Type B pancreatic cell (in vitro differentiated cells): ENCODE data around the gene SNX8. TPM values are rescaled to one million over a fixed set of nuclear protein-coding genes. Genes with fewer than 3 reads are reported as not detected.
A peak's percentile ranks its signal among the peaks of the same experiment; 100 is the strongest.
"Not testable (repeated sequence)": the region's sequence is repeated elsewhere in the genome, so short reads cannot be mapped to it uniquely, and the experiment has no call there.

ENCODE experiments used
- DNase-seq: peaks from one replicate; pipeline ENCODE4 v3.0.0; 2021; ENCODE audit warnings: mixed read lengths; ENCODE audit not compliant: unreplicated experiment; ENCODE audit errors: extremely low spot score
- H3K27ac Mint-ChIP-seq: 2 replicates; pipeline ENCODE4 v1.8.0; 2021; ENCODE audit warnings: mild to moderate bottlenecking, mixed read lengths
- H3K27me3 Mint-ChIP-seq: 2 replicates; pipeline ENCODE4 v1.8.0; 2021; ENCODE audit warnings: mixed read lengths
- H3K36me3 Mint-ChIP-seq: 2 replicates; pipeline ENCODE4 v1.8.0; 2021; ENCODE audit warnings: mixed read lengths
- H3K4me1 Mint-ChIP-seq: one replicate; pipeline ENCODE4 v1.8.0; 2021; ENCODE audit warnings: mixed read lengths; ENCODE audit not compliant: unreplicated experiment
- H3K4me3 Mint-ChIP-seq: 2 replicates; pipeline ENCODE4 v1.8.0; 2021; ENCODE audit warnings: mild to moderate bottlenecking, mixed read lengths
- H3K9me3 Mint-ChIP-seq: 2 replicates; pipeline ENCODE4 v1.8.0; 2021; ENCODE audit warnings: mixed read lengths
- total RNA-seq: library from RNA; stranded (reverse); gene quantifications from 2 replicates; pipeline ENCODE4 v1.2.1, GENCODE V29; 2021; ENCODE audit warnings: low replicate concordance
- TF ChIP-seq, protein P1 (sequence below): fragments of 200-600 bp; sonication (generic); conservative IDR thresholded peaks from 2 replicates; pipeline ENCODE4 v1.5.0; 2021; ENCODE audit warnings: antibody characterized with exemption, mild to moderate bottlenecking

SNX8 gene
- total RNA-seq, 1 donor from 2014 or later = 29.1 TPM

DNA sequence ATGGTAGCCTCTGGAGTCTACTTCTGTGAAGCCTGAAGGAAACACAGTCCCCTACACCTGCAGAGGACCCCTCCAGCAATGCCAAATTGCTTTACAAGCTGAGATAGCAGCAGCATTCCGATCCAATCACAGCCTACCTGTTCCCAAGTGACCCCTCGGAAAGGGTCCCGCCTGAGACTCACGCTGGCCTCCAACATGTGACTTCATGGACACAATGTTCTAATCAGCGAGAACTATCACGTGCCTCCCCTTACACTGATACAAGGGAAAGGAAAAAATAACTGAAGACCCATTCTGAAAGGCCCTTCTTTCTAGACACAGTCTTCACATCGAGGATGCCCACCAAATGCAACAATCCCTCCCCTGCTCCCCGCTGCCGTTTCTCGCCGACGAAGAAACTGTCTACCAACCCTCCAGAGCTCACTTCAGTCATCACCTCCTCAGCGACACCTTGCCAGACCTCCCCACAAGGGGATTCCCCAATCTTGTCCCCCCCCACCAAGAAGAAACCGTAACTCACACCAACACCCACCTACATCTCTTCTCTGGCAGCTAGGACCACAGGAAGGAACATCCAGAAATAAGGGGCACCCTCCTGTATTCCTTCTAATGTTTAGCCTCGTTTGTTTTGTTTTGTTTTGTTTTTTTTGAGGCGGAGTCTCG lies 1.8 kb downstream of the SNX8 start:
- Mint-ChIP-seq H3K27ac (peak overlapping the region; percentile 53), H3K9me3 (no peaks in the 10 kb centered on the region), H3K4me3 (peak overlapping the region; percentile 85), H3K27me3 (no peaks in the 10 kb centered on the region), H3K4me1 (peaks cover 10% of the 10 kb centered on the region), H3K36me3 (peaks cover 4% of the 10 kb centered on the region)
- DNase-seq = no peak
- TF ChIP-seq, protein P1, sequence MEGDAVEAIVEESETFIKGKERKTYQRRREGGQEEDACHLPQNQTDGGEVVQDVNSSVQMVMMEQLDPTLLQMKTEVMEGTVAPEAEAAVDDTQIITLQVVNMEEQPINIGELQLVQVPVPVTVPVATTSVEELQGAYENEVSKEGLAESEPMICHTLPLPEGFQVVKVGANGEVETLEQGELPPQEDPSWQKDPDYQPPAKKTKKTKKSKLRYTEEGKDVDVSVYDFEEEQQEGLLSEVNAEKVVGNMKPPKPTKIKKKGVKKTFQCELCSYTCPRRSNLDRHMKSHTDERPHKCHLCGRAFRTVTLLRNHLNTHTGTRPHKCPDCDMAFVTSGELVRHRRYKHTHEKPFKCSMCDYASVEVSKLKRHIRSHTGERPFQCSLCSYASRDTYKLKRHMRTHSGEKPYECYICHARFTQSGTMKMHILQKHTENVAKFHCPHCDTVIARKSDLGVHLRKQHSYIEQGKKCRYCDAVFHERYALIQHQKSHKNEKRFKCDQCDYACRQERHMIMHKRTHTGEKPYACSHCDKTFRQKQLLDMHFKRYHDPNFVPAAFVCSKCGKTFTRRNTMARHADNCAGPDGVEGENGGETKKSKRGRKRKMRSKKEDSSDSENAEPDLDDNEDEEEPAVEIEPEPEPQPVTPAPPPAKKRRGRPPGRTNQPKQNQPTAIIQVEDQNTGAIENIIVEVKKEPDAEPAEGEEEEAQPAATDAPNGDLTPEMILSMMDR = no peak

DNA sequence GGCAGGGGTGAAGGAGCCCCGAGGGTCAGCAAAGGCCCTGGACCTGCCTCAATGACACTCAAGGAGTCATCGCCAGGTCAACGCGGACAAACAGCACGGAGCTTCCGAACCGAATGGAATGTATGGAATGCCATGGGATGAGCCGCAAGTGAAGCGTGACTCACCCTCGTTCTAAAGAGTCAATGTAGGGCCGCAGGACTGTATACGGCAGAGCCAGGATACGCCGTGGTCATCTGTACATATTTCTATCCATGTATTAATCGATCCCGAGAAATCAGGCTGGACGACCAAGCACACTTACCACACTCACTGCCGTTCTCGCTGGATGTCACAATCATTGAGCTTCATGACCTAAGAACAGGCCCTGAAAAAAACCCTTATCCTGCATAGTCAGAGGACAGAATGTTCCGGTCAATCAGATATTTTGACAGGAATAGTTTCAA lies 4.3 kb downstream of the SNX8 start:
- no peaks in the 10 kb centered on the region for H3K9me3 Mint-ChIP-seq

DNA sequence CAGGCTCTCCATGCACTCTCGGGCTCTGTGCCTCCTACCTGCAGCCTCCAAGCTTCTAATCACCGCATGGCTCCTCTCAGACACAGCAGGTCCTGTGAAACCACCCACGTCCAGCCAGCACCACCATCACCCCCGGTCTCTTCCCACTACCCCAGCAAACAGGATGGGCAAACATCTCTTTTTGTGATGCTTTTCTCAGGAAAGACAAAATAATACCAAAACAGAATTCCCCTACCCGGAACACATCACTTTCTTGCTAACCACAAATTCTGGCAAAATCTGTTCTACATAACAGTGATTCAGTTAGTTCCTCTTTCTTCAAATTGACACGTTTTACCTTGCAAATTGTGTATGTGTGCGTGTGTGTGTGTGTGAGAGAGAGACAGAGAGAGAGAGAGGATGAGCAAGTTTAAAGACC lies 6.5 kb downstream of the SNX8 start:
- no peaks in the 10 kb centered on the region for H3K9me3 Mint-ChIP-seq
- H3K4me1 Mint-ChIP-seq = peaks cover 21% of the 10 kb centered on the region
- H3K36me3 Mint-ChIP-seq = peaks cover 6% of the 10 kb centered on the region
- H3K27ac Mint-ChIP-seq = peak overlapping the region; percentile 1
- TF ChIP-seq, protein P1 = no peak
- no peak for DNase-seq
- no peaks in the 10 kb centered on the region for H3K27me3 Mint-ChIP-seq
- H3K4me3 Mint-ChIP-seq = no peak overlapping the region

More for the DNA sequence above, 4.3 kb downstream of the SNX8 start:
- Mint-ChIP-seq H3K4me3 (peak overlapping the region; percentile 65), H3K4me1 (peaks cover 16% of the 10 kb centered on the region), H3K36me3 (peaks cover 4% of the 10 kb centered on the region), H3K27ac (peak overlapping the region; percentile 70), H3K27me3 (no peaks in the 10 kb centered on the region)
- TF ChIP-seq, protein P1 = no peak
- no peak for DNase-seq

DNA sequence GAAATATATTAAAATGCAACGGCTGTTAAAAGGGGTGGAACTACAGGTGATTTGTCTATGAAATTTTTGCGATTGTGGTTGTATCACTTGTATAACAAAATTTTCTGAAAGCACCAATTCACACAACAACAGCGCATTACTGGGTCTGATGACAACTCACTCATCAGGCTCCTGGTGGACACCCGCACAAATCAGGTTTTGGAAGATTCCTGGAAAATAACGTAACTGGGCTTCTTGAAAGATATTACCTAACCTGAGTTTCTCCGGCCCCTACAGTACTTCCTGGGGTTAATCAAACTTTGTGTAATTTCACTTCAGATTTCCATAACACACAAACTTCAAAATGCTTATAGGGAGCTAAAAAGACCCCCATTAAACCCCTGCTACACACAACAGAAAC lies 7.6 kb downstream of the SNX8 start:
- no peaks in the 10 kb centered on the region for H3K9me3 Mint-ChIP-seq
- no peaks in the 10 kb centered on the region for H3K27me3 Mint-ChIP-seq
- peaks cover 6% of the 10 kb centered on the region for H3K36me3 Mint-ChIP-seq
- H3K4me3 Mint-ChIP-seq = peak overlapping the region; percentile 70
- DNase-seq = no peak
- TF ChIP-seq, protein P1 = no peak
- H3K27ac Mint-ChIP-seq = peak overlapping the region; percentile 95
- H3K4me1 Mint-ChIP-seq = peaks cover 16% of the 10 kb centered on the region

DNA sequence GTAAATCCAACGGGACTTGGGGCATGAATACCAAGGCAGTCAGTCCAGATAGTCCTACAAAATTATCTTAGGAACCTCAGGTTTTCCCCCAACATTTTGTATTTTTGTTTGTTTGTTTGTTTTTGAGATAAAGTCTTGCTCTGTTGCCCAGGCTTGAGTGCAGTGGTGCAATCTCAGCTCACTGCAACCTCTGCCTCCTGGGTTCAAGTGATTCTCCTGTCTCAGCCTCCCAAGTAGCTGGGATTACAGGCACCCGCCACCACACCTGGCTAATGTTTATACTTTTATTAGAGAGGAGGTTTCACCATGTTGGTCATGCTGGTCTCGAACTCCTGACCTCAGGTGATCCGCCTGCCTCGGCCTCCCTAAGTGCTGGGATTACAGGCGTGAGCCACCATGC lies 9.0 kb downstream of the SNX8 start:
- not testable (repeated sequence) for H3K27me3 Mint-ChIP-seq, H3K36me3 Mint-ChIP-seq, H3K4me3 Mint-ChIP-seq, H3K27ac Mint-ChIP-seq, DNase-seq, H3K9me3 Mint-ChIP-seq
- H3K4me1 Mint-ChIP-seq = peaks cover 23% of the 10 kb centered on the region

DNA sequence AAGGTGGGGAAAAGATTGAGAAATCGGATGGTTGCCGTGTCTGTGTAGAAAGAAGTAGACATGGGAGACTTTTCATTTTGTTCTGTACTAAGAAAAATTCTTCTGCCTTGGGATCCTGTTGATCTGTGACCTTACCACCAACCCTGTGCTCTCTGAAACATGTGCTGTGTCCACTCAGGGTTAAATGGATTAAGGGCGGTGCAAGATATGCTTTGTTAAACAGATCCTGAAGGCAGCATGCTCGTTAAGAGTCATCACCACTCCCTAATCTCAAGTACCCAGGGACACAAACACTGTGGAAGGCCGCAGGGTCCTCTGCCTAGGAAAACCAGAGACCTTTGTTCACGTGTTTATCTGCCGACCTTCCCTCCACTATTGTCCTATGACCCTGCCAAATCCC lies 10.7 kb downstream of the SNX8 start:
- H3K9me3 Mint-ChIP-seq, DNase-seq, H3K4me3 Mint-ChIP-seq, H3K36me3 Mint-ChIP-seq, H3K27ac Mint-ChIP-seq: not testable (repeated sequence)
- Mint-ChIP-seq H3K4me1 (peaks cover 33% of the 10 kb centered on the region), H3K27me3 (peaks cover 16% of the 10 kb centered on the region)

DNA sequence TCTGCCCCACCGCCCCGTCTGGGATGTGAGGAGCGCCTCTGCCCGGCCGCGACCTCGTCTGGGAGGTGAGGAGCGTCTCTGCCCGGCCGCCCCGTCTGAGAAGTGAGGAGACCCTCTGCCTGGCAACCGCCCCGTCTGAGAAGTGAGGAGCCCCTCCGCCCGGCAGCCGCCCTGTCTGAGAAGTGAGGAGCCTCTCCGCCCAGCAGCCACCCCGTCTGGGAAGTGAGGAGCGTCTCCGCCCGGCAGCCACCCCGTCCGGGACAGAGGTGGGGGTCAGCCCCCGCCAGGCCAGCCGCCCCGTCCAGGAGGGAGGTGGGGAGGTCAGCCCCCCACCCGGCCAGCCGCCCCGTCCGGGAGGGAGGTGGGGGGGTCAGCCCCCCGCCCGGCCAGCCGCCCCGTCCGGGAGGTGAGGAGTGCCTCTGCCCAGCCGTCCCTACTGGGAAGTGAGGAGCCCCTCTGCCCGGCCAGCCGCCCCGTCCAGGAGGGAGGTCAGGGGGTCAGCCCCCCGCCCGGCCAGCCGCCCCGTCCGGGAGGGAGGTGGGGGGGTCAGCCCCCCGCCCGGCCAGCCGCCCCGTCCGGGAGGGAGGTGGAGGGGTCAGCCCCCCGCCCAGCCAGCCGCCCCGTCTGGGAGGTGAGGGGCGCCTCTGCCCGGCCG lies 11.4 kb downstream of the SNX8 start:
- H3K27me3 Mint-ChIP-seq = peaks cover 16% of the 10 kb centered on the region
- H3K36me3 Mint-ChIP-seq, H3K4me3 Mint-ChIP-seq, DNase-seq, H3K27ac Mint-ChIP-seq, H3K9me3 Mint-ChIP-seq: not testable (repeated sequence)
- peaks cover 33% of the 10 kb centered on the region for H3K4me1 Mint-ChIP-seq
